Neural progenitor cell (in vitro differentiated cells): ENCODE data around the gene FOSB.

Experiments
- CTCF ChIP-seq: fragments of 200-600 bp; sonication (generic); IDR thresholded peaks from 2 replicates; pipeline ENCODE4 v1.5.1; 2017; ENCODE audit warnings: antibody characterized with exemption, mild to moderate bottlenecking
- EZH2 ChIP-seq: fragments of 200-600 bp; sonication (generic); IDR thresholded peaks from 2 replicates; pipeline ENCODE4 v1.6.1; 2017; ENCODE audit warnings: antibody characterized with exemption, mild to moderate bottlenecking, moderate library complexity

- no peak for TF ChIP-seq CTCF
- no peak for TF ChIP-seq EZH2
These were observed 24.9 kb upstream of the FOSB start for GRCh38 chr19:45442778-45443461.
